HCT116 (cell line): ENCODE data around the gene CDCA3.

Experiments
- CEBPB ChIP-seq: IDR thresholded peaks from 2 replicates; pipeline ENCODE4 v1.6.1; 2012; ENCODE audit warnings: low read depth
- CTCF ChIP-seq, 3 experiments: fragments of 200-600 bp in 1 of 3; sonication (generic) in 1 of 3; IDR thresholded peaks in 2 of 3; conservative IDR thresholded peaks in 1 of 3; 2 replicates each; pipeline ENCODE4 v1.5.1; 2012 to 2017; ENCODE audit warnings: low read depth in 2 of 3, low read length in 2 of 3, antibody characterized with exemption in 1 of 3, borderline replicate concordance in 1 of 3, control low read depth in 1 of 3, mild to moderate bottlenecking in 1 of 3, mixed read lengths in 1 of 3, mixed run types in 1 of 3, moderate library complexity in 1 of 3; ENCODE audit not compliant: insufficient read depth in 1 of 3
- EZH2 ChIP-seq: fragments of 200-600 bp; sonication (generic); IDR thresholded peaks from 2 replicates; pipeline ENCODE4 v1.6.1; 2017; ENCODE audit warnings: antibody characterized with exemption, mixed run types
- EZH2phosphoT487 ChIP-seq: fragments of 200-600 bp; IDR thresholded peaks from 2 replicates; pipeline ENCODE4 v1.6.1; 2018; ENCODE audit warnings: antibody characterized with exemption, borderline replicate concordance
- JUND ChIP-seq: IDR thresholded peaks from 2 replicates; pipeline ENCODE4 v1.6.1; 2012
- MAX ChIP-seq: IDR thresholded peaks from 2 replicates; pipeline ENCODE4 v1.6.1; 2012
- POLR2A ChIP-seq: IDR thresholded peaks from 2 replicates; pipeline ENCODE4 v1.7.0; 2011; ENCODE audit warnings: borderline replicate concordance; ENCODE audit not compliant: insufficient read depth, insufficient read length; ENCODE audit errors: extremely low read depth
- POLR2AphosphoS5 ChIP-seq: IDR thresholded peaks from 2 replicates; pipeline ENCODE4 v1.6.1; 2011; ENCODE audit warnings: mild to moderate bottlenecking, low read depth, low read length, moderate library complexity
- RAD21 ChIP-seq: IDR thresholded peaks from 2 replicates; pipeline ENCODE4 v1.6.1; 2012; ENCODE audit warnings: low read depth, mild to moderate bottlenecking
- REST ChIP-seq: IDR thresholded peaks from 2 replicates; pipeline ENCODE4 v1.6.1; 2012; ENCODE audit warnings: low read depth
- SP1 ChIP-seq: IDR thresholded peaks from 2 replicates; pipeline ENCODE4 v1.6.1; 2012; ENCODE audit warnings: low read depth
- TCF7L2 ChIP-seq: IDR thresholded peaks from 2 replicates; pipeline ENCODE4 v1.7.0; 2011; ENCODE audit warnings: borderline replicate concordance, inconsistent platforms; ENCODE audit not compliant: insufficient read depth, insufficient read length; ENCODE audit errors: extremely low read depth
- YY1 ChIP-seq: IDR thresholded peaks from 2 replicates; pipeline ENCODE4 v1.6.1; 2011; ENCODE audit warnings: low read length, low read depth, moderate library complexity, mild to moderate bottlenecking; ENCODE audit not compliant: insufficient replicate concordance; ENCODE audit errors: extremely low read depth
- ZBTB33 ChIP-seq: IDR thresholded peaks from 2 replicates; pipeline ENCODE4 v1.6.1; 2011; ENCODE audit warnings: mild to moderate bottlenecking, low read length, moderate library complexity; ENCODE audit not compliant: insufficient replicate concordance; ENCODE audit errors: extremely low read depth

- no peak for TF ChIP-seq SP1
- TF ChIP-seq POLR2AphosphoS5: no peak
- TF ChIP-seq CTCF (IDR thresholded peaks at IDR 0.05 in 2 of 3, conservative IDR thresholded peaks at IDR 0.05 in 1 of 3; ENCODE audit: borderline replicate concordance in 1 of 3, insufficient read depth in 1 of 3, low read depth in 2 of 3, low read length in 2 of 3): no peak
- TF ChIP-seq JUND: no peak
- no peak for TF ChIP-seq RAD21
- no peak for TF ChIP-seq TCF7L2
- TF ChIP-seq POLR2A: no peak
- no peak for TF ChIP-seq EZH2
- no peak for TF ChIP-seq REST
- TF ChIP-seq EZH2phosphoT487: no peak
- TF ChIP-seq CEBPB: no peak
- TF ChIP-seq MAX: no peak
- no peak for TF ChIP-seq ZBTB33
- no peak for TF ChIP-seq YY1
Measured at GRCh38 chr12:6860942-6861341, 9.9 kb upstream of the CDCA3 start.
